Right atrium auricular region (tissue), 2 donors: Measurements from ENCODE around the gene SENP5. TPM values are rescaled to one million over a fixed set of nuclear protein-coding genes. Genes with fewer than 3 reads are reported as not detected.

Source experiments
- DNase-seq: peaks from one replicate; pipeline ENCODE4 v3.0.0-alpha.2; 2019; ENCODE audit warnings: low spot score
- H3K27ac ChIP-seq, 2 donors: fragments of 200-600 bp; sonication (generic); 1 replicate in 1 of 2; 2 replicates in 1 of 2; pipeline ENCODE4 v1.5.1; 2016 to 2019
- H3K27me3 ChIP-seq, 2 donors: fragments of 200-600 bp; sonication (generic); one replicate each; pipeline versions ENCODE4 v1.5.1 to v1.6.0; 2017 to 2019
- H3K36me3 ChIP-seq: fragments of 200-600 bp; sonication (generic); one replicate; pipeline ENCODE4 v1.5.1; 2016
- H3K4me1 ChIP-seq, 2 donors: fragments of 200-600 bp; sonication (generic); one replicate each; pipeline versions ENCODE4 v1.5.1 to v1.6.0; 2017 to 2019
- H3K4me3 ChIP-seq, 2 donors: fragments of 200-600 bp; sonication (generic); 1 replicate in 1 of 2; 2 replicates in 1 of 2; pipeline ENCODE4 v1.5.1; 2017 to 2019; ENCODE audit warnings: mild to moderate bottlenecking in 1 of 2, moderate library complexity in 1 of 2
- H3K9me3 ChIP-seq, 2 donors: fragments of 200-600 bp; sonication (generic); one replicate each; pipeline ENCODE4 v1.5.1; 2019
- total RNA-seq, 2 donors: library from RNA; depleted of rRNA; stranded (reverse); fragments of >200 nt; gene quantifications; one replicate each; pipeline ENCODE4 v1.1.0, GENCODE V29; 2016
- TF ChIP-seq, protein P1 (sequence below), 2 donors: fragments of 200-600 bp; sonication (generic); IDR thresholded peaks; one replicate each; pipeline ENCODE4 v1.5.1; 2019; ENCODE audit warnings: antibody characterized with exemption in 2 of 2

Gene SENP5
- total RNA-seq, 2 donors from 2014 or later = 18.7 to 22.1 TPM

DNA sequence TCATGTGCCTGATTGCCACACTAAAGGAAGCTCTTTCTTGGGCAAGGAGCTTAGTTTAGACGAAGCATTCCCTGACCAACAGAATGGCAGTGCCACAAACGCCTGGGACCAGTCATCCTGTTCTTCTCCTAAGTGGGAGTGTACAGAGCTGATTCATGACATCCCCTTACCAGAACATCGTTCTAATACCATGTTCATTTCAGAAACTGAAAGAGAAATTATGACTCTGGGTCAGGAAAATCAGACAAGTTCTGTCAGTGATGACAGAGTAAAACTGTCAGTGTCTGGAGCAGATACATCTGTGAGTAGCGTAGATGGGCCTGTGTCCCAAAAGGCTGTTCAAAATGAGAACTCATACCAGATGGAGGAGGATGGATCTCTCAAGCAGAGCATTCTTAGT is 18.4 kb downstream of the SENP5 start:
- Histone ChIP-seq H3K36me3 (peaks cover 10% of the 10 kb centered on the region), H3K27me3 (no peaks in the 10 kb centered on the region), H3K9me3 (no peaks in the 10 kb centered on the region)

DNA sequence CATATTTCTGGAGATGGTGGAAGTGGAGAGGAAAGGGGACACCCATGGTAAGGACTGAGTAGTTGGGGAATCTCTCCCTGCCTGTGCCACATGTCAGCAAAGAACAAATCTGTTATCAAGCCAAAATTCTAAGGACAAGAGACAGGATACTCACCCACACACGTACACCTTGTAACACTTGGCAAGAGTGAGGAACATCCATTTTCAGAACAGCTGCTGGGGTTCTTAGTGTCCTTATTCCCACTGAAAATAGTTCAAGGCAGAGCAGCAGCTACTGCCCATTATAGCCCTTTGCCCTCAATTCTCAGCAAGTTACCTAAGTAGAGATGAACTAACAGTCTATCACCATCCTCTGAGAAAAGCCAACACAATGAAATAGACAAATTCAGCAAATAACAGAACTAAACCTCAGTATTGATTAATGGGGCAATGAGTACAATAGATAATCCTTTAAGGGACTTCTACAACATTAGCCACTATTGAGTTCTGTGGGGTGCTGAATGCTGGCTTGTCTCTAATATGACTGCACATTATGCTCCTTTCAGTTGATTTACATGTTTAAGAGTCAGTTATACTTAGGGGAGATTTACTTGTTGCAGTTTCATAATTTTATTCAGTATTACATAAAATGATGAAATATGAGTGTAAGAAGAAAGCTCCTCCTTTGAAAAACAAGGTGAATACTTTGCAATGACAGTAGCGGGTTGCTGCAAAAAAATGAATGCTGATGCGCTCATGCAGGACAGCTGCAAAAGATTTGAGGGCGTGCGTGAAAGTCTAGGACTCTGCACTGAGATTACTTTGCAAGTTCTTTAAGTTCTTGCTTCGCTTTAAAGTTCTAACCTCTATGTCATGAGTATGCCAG is 22.4 kb downstream of the SENP5 start:
- Histone ChIP-seq H3K9me3 (no peaks in the 10 kb centered on the region), H3K4me3 (no peak overlapping the region), H3K36me3 (peaks cover 10% of the 10 kb centered on the region), H3K27ac (no peak overlapping the region), H3K27me3 (no peaks in the 10 kb centered on the region), H3K4me1 (peaks cover 0 to 8% of the 10 kb centered on the region in 2 donors)
- TF ChIP-seq, protein P1, sequence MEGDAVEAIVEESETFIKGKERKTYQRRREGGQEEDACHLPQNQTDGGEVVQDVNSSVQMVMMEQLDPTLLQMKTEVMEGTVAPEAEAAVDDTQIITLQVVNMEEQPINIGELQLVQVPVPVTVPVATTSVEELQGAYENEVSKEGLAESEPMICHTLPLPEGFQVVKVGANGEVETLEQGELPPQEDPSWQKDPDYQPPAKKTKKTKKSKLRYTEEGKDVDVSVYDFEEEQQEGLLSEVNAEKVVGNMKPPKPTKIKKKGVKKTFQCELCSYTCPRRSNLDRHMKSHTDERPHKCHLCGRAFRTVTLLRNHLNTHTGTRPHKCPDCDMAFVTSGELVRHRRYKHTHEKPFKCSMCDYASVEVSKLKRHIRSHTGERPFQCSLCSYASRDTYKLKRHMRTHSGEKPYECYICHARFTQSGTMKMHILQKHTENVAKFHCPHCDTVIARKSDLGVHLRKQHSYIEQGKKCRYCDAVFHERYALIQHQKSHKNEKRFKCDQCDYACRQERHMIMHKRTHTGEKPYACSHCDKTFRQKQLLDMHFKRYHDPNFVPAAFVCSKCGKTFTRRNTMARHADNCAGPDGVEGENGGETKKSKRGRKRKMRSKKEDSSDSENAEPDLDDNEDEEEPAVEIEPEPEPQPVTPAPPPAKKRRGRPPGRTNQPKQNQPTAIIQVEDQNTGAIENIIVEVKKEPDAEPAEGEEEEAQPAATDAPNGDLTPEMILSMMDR (IDR thresholded peaks at IDR 0.05) = no peak
- DNase-seq = no peak

More for the DNA sequence above, 18.4 kb downstream of the SENP5 start:
- Histone ChIP-seq H3K27ac (no peak overlapping the region), H3K4me1 (peaks cover 0 to 8% of the 10 kb centered on the region in 2 donors), H3K4me3 (no peak overlapping the region)
- TF ChIP-seq, protein P1 (IDR thresholded peaks at IDR 0.05) = no peak
- no peak for DNase-seq

DNA sequence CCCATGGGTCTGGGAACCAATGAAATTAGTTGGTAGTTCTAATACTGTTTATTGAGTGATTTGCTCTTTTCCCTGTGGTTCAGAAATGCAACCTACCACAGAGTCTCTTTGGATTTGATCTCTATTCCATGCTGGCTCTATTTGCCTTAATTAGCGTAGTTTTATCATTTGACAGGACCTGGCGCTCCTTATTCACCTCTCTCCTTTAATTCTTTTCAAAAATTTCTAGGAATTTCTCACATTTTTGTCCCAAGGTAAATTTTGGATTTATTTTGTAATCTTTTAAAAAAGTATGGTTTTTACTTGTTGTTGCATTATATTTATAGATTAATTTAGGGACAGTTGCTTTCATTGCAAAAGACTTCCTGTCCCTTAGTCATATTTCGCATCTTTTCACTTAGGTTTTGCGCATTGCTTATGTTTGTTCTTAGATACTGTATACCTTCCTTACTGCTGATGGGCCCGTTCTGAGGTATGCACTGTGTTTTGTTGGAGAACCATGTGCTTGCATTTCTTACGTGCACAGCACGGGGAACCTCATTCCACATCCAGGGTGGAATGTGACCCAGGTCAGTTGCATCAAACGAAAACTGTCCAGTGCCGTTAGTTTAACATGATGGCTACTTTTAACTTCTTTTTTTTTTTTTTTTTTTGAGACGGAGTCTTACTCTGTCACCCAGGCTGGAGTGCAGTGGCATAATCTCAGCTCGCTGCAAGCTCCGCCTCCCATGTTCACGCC is 27.0 kb downstream of the SENP5 start:
- DNase-seq = no peak
- peaks cover 0 to 8% of the 10 kb centered on the region in 2 donors for H3K4me1 ChIP-seq
- H3K4me3 ChIP-seq = no peak overlapping the region
- H3K36me3 ChIP-seq = peaks cover 4% of the 10 kb centered on the region
- TF ChIP-seq, protein P1 (IDR thresholded peaks at IDR 0.05) = no peak
- no peaks in the 10 kb centered on the region for H3K9me3 ChIP-seq
- no peak overlapping the region for H3K27ac ChIP-seq
- no peaks in the 10 kb centered on the region for H3K27me3 ChIP-seq

DNA sequence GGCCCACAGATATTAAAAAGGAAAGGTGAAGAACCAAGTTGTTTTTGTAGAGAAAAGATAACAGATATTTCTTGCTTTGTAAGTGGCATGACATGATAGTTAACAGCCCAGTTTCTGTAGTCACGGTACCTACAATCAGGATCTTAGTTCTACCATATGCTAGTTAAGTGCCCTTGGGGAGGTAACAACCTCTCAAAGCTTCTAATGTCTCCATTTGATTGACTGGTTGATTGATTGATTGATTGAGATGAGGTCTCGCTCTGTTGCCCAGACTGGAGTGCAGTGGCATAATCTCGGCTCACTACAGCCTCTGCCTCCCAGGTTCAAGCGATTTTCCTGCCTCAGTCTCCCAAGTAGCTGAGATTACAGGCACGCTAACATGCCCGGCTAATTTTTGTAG is 28.5 kb downstream of the SENP5 start:
- H3K4me1 ChIP-seq = no peaks in the 10 kb centered on the region
- DNase-seq = no peak
- TF ChIP-seq, protein P1 (IDR thresholded peaks at IDR 0.05) = no peak

DNA sequence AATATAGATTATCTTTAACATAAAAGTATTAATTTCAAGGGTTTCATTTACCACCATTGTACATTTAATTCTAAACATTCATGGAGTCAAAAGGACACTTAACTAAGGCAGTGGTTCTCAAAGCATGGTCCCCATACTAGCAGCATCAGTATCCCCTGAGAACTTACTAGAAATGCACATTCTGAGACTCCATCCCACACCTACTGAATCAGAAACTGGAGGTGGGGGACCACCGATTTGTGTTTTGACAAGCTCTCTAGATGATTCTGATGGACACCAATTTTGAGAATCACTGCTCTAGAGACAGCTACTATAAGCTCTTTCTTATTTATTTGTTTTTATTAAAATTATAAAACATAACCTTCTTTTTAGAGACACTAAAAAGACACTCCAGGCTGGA is 34.0 kb downstream of the SENP5 start:
- Histone ChIP-seq H3K36me3 (peaks cover 67% of the 10 kb centered on the region), H3K27me3 (no peaks in the 10 kb centered on the region), H3K27ac (no peak overlapping the region), H3K4me3 (no peak overlapping the region), H3K4me1 (no peaks in the 10 kb centered on the region), H3K9me3 (no peaks in the 10 kb centered on the region)
- TF ChIP-seq, protein P1 (IDR thresholded peaks at IDR 0.05) = no peak
- no peak for DNase-seq

More for the DNA sequence above, 28.5 kb downstream of the SENP5 start:
- Histone ChIP-seq H3K4me3 (no peak overlapping the region), H3K36me3 (peaks cover 18% of the 10 kb centered on the region), H3K9me3 (no peaks in the 10 kb centered on the region), H3K27me3 (no peaks in the 10 kb centered on the region), H3K27ac (no peak overlapping the region)
